H1 (cell line): ENCODE data around the gene LRRC17. TPM values are rescaled to one million over a fixed set of nuclear protein-coding genes. Genes with fewer than 3 reads are reported as not detected.

Experiments used
- CTCF ChIA-PET: fragments of 300-600 bp; sonication (Branson Sonifier 250); formaldehyde crosslinking; loops from one replicate; lab custom pipeline; 2021; ENCODE audit not compliant: partially characterized antibody; lab: Charles Lee
- POLR2A ChIA-PET: fragments of 300-600 bp; sonication (Branson Sonifier 250); formaldehyde crosslinking; loops from one replicate; lab custom pipeline; 2021; ENCODE audit warnings: inconsistent platforms; ENCODE audit not compliant: partially characterized antibody; lab: Charles Lee
- DNase-seq, 2 experiments: peaks; one replicate each; pipeline versions ENCODE4 v3.0.0 to v3.0.0-alpha.2; 2010 to 2022; ENCODE audit warnings: low spot score in 2 of 2, low read depth in 1 of 2, mixed read lengths in 1 of 2
- FAIRE-seq: peaks from 2 replicates; lab custom pipeline; 2011; peaks lifted over from hg19 to GRCh38; lab: Jason Lieb, UNC
- H2AFZ ChIP-seq: 2 replicates; pipeline ENCODE4 v1.8.1; 2012; ENCODE audit warnings: low read length, inconsistent platforms
- H2AK5ac ChIP-seq: 2 replicates; pipeline ENCODE4 v1.6.1; 2013; ENCODE audit warnings: low read depth, low read length
- H2BK120ac ChIP-seq: replicated peaks from 2 replicates; pipeline ENCODE3; 2013; ENCODE audit warnings: low read depth, low read length, inconsistent platforms
- H2BK12ac ChIP-seq: 2 replicates; pipeline ENCODE4 v1.6.1; 2013; ENCODE audit warnings: low read depth, low read length
- H2BK15ac ChIP-seq: 2 replicates; pipeline ENCODE4 v1.6.1; 2013; ENCODE audit warnings: low read length
- H2BK20ac ChIP-seq: 2 replicates; pipeline ENCODE4 v1.6.1; 2013; ENCODE audit warnings: low read length
- H2BK5ac ChIP-seq: 2 replicates; pipeline ENCODE4 v1.6.1; 2013; ENCODE audit warnings: low read depth, low read length
- H3K14ac ChIP-seq: 2 replicates; pipeline ENCODE4 v1.6.1; 2013; ENCODE audit warnings: inconsistent platforms; ENCODE audit not compliant: insufficient read length
- H3K18ac ChIP-seq: 2 replicates; pipeline ENCODE4 v1.6.1; 2013; ENCODE audit warnings: low read length; ENCODE audit errors: extremely low read depth
- H3K23ac ChIP-seq: 2 replicates; pipeline ENCODE4 v1.6.1; 2013; ENCODE audit warnings: inconsistent platforms; ENCODE audit not compliant: insufficient read length
- H3K23me2 ChIP-seq: 2 replicates; pipeline ENCODE4 v1.6.1; 2013; ENCODE audit warnings: low read depth, low read length
- H3K27ac ChIP-seq: 2 replicates; pipeline ENCODE4 v1.6.1; 2011; ENCODE audit warnings: low read depth, low read length, inconsistent platforms
- H3K27me3 ChIP-seq, 4 experiments: replicated peaks in 1 of 4; 1 replicate in 1 of 4; 2 replicates in 3 of 4; pipeline versions ENCODE4 v1.6.1 to v1.8.1; 2011 to 2013; ENCODE audit warnings: low read length in 3 of 4, mild to moderate bottlenecking in 3 of 4, inconsistent platforms in 2 of 4, mixed read lengths in 2 of 4, moderate library complexity in 1 of 4; ENCODE audit not compliant: control insufficient read depth in 3 of 4, insufficient read depth in 3 of 4; ENCODE audit errors: extremely low read depth in 1 of 4
- H3K36me3 ChIP-seq, 4 experiments: 2 replicates each; pipeline versions ENCODE4 v1.6.1 to v1.8.1; 2011 to 2013; ENCODE audit warnings: mild to moderate bottlenecking in 4 of 4, low read length in 3 of 4, moderate library complexity in 2 of 4, control low read depth in 1 of 4, inconsistent platforms in 1 of 4; ENCODE audit not compliant: insufficient read depth in 4 of 4, control insufficient read depth in 2 of 4
- H3K4ac ChIP-seq: replicated peaks from 2 replicates; pipeline ENCODE3; 2013; ENCODE audit warnings: low read length, low read depth, mixed read lengths, inconsistent platforms; ENCODE audit not compliant: insufficient read length
- H3K4me1 ChIP-seq, 4 experiments: replicated peaks in 1 of 4; 1 replicate in 1 of 4; 2 replicates in 3 of 4; pipeline versions ENCODE4 v1.6.1 to v1.8.1; 2011 to 2013; ENCODE audit warnings: low read length in 3 of 4, inconsistent platforms in 2 of 4, mixed read lengths in 1 of 4; ENCODE audit not compliant: insufficient read depth in 4 of 4, control insufficient read depth in 3 of 4
- H3K4me2 ChIP-seq, 2 experiments: 2 replicates each; pipeline versions ENCODE4 v1.6.1 to v1.8.1; 2011 to 2013; ENCODE audit warnings: low read depth in 2 of 2, low read length in 2 of 2, control low read depth in 1 of 2, inconsistent platforms in 1 of 2, mild to moderate bottlenecking in 1 of 2; ENCODE audit not compliant: insufficient read depth in 1 of 2
- H3K4me3 ChIP-seq, 4 experiments: fragments of 200-600, 300-600 bp in 1 of 4; sonication (generic), shearing (Covaris generic), sonication (Bioruptor Twin) in 1 of 4; 2 replicates each; pipeline versions ENCODE4 v1.5.1 to v1.8.1; 2011 to 2016; ENCODE audit warnings: low read length in 4 of 4, low read depth in 3 of 4, control low read depth in 2 of 4, inconsistent platforms in 2 of 4, mild to moderate bottlenecking in 2 of 4, mixed read lengths in 1 of 4, moderate library complexity in 1 of 4; ENCODE audit not compliant: insufficient read depth in 2 of 4; ENCODE audit errors: extremely low read depth in 1 of 4
- H3K56ac ChIP-seq: replicated peaks from 2 replicates; pipeline ENCODE3; 2013; ENCODE audit warnings: low read depth, mild to moderate bottlenecking, mixed read lengths, low read length, inconsistent platforms; ENCODE audit not compliant: insufficient read length
- H3K79me1 ChIP-seq: 2 replicates; pipeline ENCODE4 v1.6.1; 2013; ENCODE audit warnings: low read depth, low read length, control low read depth
- H3K79me2 ChIP-seq, 2 experiments: 2 replicates each; pipeline versions ENCODE4 v1.6.1 to v1.8.1; 2012 to 2013; ENCODE audit warnings: low read length in 2 of 2, mild to moderate bottlenecking in 2 of 2, inconsistent platforms in 1 of 2; ENCODE audit not compliant: insufficient read depth in 2 of 2, control insufficient read depth in 1 of 2
- H3K9ac ChIP-seq, 4 experiments: replicated peaks in 1 of 4; 1 replicate in 1 of 4; 2 replicates in 3 of 4; pipeline versions ENCODE4 v1.6.1 to v1.8.1; 2011 to 2013; ENCODE audit warnings: low read depth in 3 of 4, low read length in 3 of 4, control low read depth in 2 of 4, mild to moderate bottlenecking in 2 of 4, moderate library complexity in 2 of 4, inconsistent platforms in 1 of 4; ENCODE audit errors: extremely low read depth in 1 of 4
- H3K9me3 ChIP-seq, 2 experiments: 2 replicates each; pipeline versions ENCODE4 v1.6.1 to v1.8.1; 2012 to 2013; ENCODE audit warnings: mild to moderate bottlenecking in 2 of 2, moderate library complexity in 2 of 2, control low read depth in 1 of 2, inconsistent platforms in 1 of 2, low read depth in 1 of 2, low read length in 1 of 2, mixed read lengths in 1 of 2; ENCODE audit not compliant: insufficient read depth in 2 of 2
- H4K20me1 ChIP-seq, 2 experiments: replicated peaks in 1 of 2; 2 replicates each; pipeline versions ENCODE3 to v1.8.1; 2011 to 2013; ENCODE audit warnings: inconsistent platforms in 2 of 2, low read length in 2 of 2, mild to moderate bottlenecking in 1 of 2; ENCODE audit not compliant: insufficient read depth in 2 of 2, control insufficient read depth in 1 of 2
- H4K5ac ChIP-seq: 2 replicates; pipeline ENCODE4 v1.6.1; 2013; ENCODE audit warnings: low read length, low read depth, mixed read lengths, inconsistent platforms; ENCODE audit not compliant: insufficient read length
- H4K8ac ChIP-seq: 2 replicates; pipeline ENCODE4 v1.8.0; 2013; ENCODE audit warnings: mild to moderate bottlenecking, moderate library complexity, low read length, inconsistent platforms; ENCODE audit not compliant: insufficient read depth; ENCODE audit errors: extremely low read depth
- H4K91ac ChIP-seq: replicated peaks from 2 replicates; pipeline ENCODE3; 2013; ENCODE audit warnings: low read length, mixed read lengths, inconsistent platforms; ENCODE audit not compliant: insufficient read length
- EZH2 ChIP-seq: fragments of 200-600 bp; sonication (generic); IDR thresholded peaks from 2 replicates; pipeline ENCODE4 v1.7.1; 2012; ENCODE audit warnings: low read depth, mild to moderate bottlenecking, moderate library complexity, low read length, inconsistent platforms; ENCODE audit not compliant: severe bottlenecking
- HDAC6 ChIP-seq: IDR thresholded peaks from one replicate; pipeline ENCODE4 v1.7.1; 2012; ENCODE audit warnings: low read depth, mild to moderate bottlenecking, inconsistent platforms, low read length, moderate library complexity
- TAF7 ChIP-seq: optimal IDR thresholded peaks from 2 replicates; pipeline ENCODE3; 2011; ENCODE audit warnings: low read depth, mild to moderate bottlenecking, inconsistent platforms, low read length, moderate library complexity, borderline replicate concordance
- TEAD4 ChIP-seq: IDR thresholded peaks from 2 replicates; pipeline ENCODE4 v1.6.1; 2012; ENCODE audit warnings: low read depth, low read length, inconsistent platforms, mixed read lengths
- YY1 ChIP-seq: IDR thresholded peaks from 2 replicates; pipeline ENCODE4 v1.6.1; 2011; ENCODE audit warnings: low read depth, mild to moderate bottlenecking, low read length
- WGBS, 2 experiments: shearing (Covaris generic) in 1 of 2; methylation state at CpG; one replicate each; pipeline versions ENCODE4 v1.1.6 to v1.1.7; 2013 to 2015; ENCODE audit warnings: low lambda C conversion rate in 2 of 2, mixed read lengths in 2 of 2, inconsistent platforms in 1 of 2, low coverage in 1 of 2, missing lambda C conversion rate in 1 of 2; ENCODE audit not compliant: insufficient replicate concordance in 2 of 2, insufficient coverage in 1 of 2, insufficient read length in 1 of 2; ENCODE audit errors: extremely low coverage in 1 of 2, missing lambda C conversion rate in 1 of 2; 5-methylcytosine and 5-hydroxymethylcytosine counted together
- polyA plus RNA-seq, 7 experiments: library from polyadenylated mRNA; depleted of rRNA in 3 of 7; stranded (reverse) in 5 of 7; unstranded in 2 of 7; fragments of >200 nt in 5 of 7; fragments of 200-250 nt in 2 of 7; gene quantifications; 1 replicate in 5 of 7; 2 replicates in 1 of 7; 4 replicates in 1 of 7; pipeline versions ENCODE4 v1.2.1 to v1.2.3, GENCODE V29; 2011 to 2013; ENCODE audit warnings: missing spikeins in 2 of 7, mixed read lengths in 2 of 7
- total RNA-seq: library from RNA; stranded (reverse); fragmentation: NEBNext Ultra II Directional; extraction: Animal tissue kit (Norgen Biotek cat#: 25700); gene quantifications from 2 replicates; pipeline ENCODE4 v1.2.1, GENCODE V29; 2021
- TF ChIP-seq, protein P1 (sequence below): IDR thresholded peaks from 2 replicates; pipeline ENCODE4 v1.6.1; 2011; ENCODE audit warnings: low read length, improper control_type of control experiment

The LRRC17 gene
- total and polyA plus RNA-seq, 2 of the 8 experiments (the other 6 are each of a cell fraction or from before 2014, with no cell fraction given), result 3.0 TPM

- Histone ChIP-seq H3K27me3 (no peaks in the 10 kb centered on the region; a peak in 1 of 7 replicates), H3K36me3 (no peaks in the 10 kb centered on the region), H3K4me1 (no peaks in the 10 kb centered on the region), H2AK5ac (no peak overlapping the region), H2BK120ac (no peak overlapping the region), H2BK20ac (no peak overlapping the region), H3K9ac (no peak overlapping the region), H3K23me2 (no peaks in the 10 kb centered on the region), H2BK12ac (no peak overlapping the region), H4K91ac (no peak overlapping the region), H3K9me3 (no peaks in the 10 kb centered on the region), H3K18ac (no peak overlapping the region), H3K27ac (no peak overlapping the region), H3K56ac (no peak overlapping the region), H3K4ac (no peak overlapping the region), H2BK5ac (no peak overlapping the region), H4K8ac (no peak overlapping the region), H3K4me3 (no peak overlapping the region), H3K23ac (no peak overlapping the region), H4K20me1 (no peaks in the 10 kb centered on the region), H2BK15ac (no peak overlapping the region), H4K5ac (no peak overlapping the region), H3K4me2 (no peak overlapping the region), H2AFZ (no peak overlapping the region), H3K79me1 (no peaks in the 10 kb centered on the region), H3K14ac (no peak overlapping the region), H3K79me2 (no peaks in the 10 kb centered on the region)
- FAIRE-seq, result no peak
- CTCF ChIA-PET, result no interaction called here
- no peak for DNase-seq
- no peak for TF ChIP-seq TEAD4
- TF ChIP-seq TAF7, result no peak
- TF ChIP-seq, protein P1, sequence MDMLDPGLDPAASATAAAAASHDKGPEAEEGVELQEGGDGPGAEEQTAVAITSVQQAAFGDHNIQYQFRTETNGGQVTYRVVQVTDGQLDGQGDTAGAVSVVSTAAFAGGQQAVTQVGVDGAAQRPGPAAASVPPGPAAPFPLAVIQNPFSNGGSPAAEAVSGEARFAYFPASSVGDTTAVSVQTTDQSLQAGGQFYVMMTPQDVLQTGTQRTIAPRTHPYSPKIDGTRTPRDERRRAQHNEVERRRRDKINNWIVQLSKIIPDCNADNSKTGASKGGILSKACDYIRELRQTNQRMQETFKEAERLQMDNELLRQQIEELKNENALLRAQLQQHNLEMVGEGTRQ, result no peak
- TF ChIP-seq YY1, result no peak
- no peak for TF ChIP-seq HDAC6
- TF ChIP-seq EZH2, result no peak
- WGBS, 2 experiments, result 84% methylated on average over 7 of the region's 7 CpGs; no CpG with 5 or more reads in 1 of the 2 experiments
- POLR2A ChIA-PET, result no interaction called here
Observed at GRCh38 chr7:102983602-102984001, 70.8 kb downstream of the LRRC17 start.
